Type B pancreatic cell (in vitro differentiated cells): ENCODE results near the gene NYNRIN. TPM values are rescaled to one million over a fixed set of nuclear protein-coding genes. Genes with fewer than 3 reads are reported as not detected.

Experiments used
- DNase-seq: peaks from one replicate; pipeline ENCODE4 v3.0.0; 2021; ENCODE audit warnings: mixed read lengths; ENCODE audit not compliant: unreplicated experiment; ENCODE audit errors: extremely low spot score
- H3K27ac Mint-ChIP-seq: 2 replicates; pipeline ENCODE4 v1.8.0; 2021; ENCODE audit warnings: mild to moderate bottlenecking, mixed read lengths
- H3K27me3 Mint-ChIP-seq: 2 replicates; pipeline ENCODE4 v1.8.0; 2021; ENCODE audit warnings: mixed read lengths
- H3K36me3 Mint-ChIP-seq: 2 replicates; pipeline ENCODE4 v1.8.0; 2021; ENCODE audit warnings: mixed read lengths
- H3K4me1 Mint-ChIP-seq: one replicate; pipeline ENCODE4 v1.8.0; 2021; ENCODE audit warnings: mixed read lengths; ENCODE audit not compliant: unreplicated experiment
- H3K4me3 Mint-ChIP-seq: 2 replicates; pipeline ENCODE4 v1.8.0; 2021; ENCODE audit warnings: mild to moderate bottlenecking, mixed read lengths
- H3K9me3 Mint-ChIP-seq: 2 replicates; pipeline ENCODE4 v1.8.0; 2021; ENCODE audit warnings: mixed read lengths
- total RNA-seq: library from RNA; stranded (reverse); gene quantifications from 2 replicates; pipeline ENCODE4 v1.2.1, GENCODE V29; 2021; ENCODE audit warnings: low replicate concordance
- TF ChIP-seq, protein P1 (sequence below): fragments of 200-600 bp; sonication (generic); conservative IDR thresholded peaks from 2 replicates; pipeline ENCODE4 v1.5.0; 2021; ENCODE audit warnings: antibody characterized with exemption, mild to moderate bottlenecking

The NYNRIN gene
- total RNA-seq, 1 donor from 2014 or later = 79.2 TPM

DNA sequence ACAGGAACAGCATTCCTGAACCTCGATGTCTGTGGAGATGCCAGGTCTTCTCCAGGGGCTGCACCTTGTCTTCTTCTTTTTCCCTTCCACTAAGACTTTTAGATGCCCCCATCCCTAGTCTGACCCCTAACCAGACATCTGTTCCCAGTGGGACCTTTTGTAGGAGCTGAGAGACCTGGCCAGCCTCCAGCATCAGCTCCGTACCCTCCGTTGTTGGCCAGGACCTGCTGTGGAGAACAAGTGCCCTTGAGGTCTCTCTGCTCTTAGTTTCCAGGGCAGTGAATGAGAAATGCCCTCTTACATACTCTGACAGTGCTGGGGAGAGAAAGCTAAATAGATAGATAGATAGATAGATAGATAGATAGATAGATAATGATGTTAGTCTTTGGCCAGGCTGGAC lies 60.5 kb downstream of the NYNRIN start:
- no peak overlapping the region for H3K4me3 Mint-ChIP-seq
- H3K4me1 Mint-ChIP-seq = no peaks in the 10 kb centered on the region
- no peak overlapping the region for H3K27ac Mint-ChIP-seq
- no peaks in the 10 kb centered on the region for H3K27me3 Mint-ChIP-seq
- no peaks in the 10 kb centered on the region for H3K9me3 Mint-ChIP-seq
- peaks cover 4% of the 10 kb centered on the region for H3K36me3 Mint-ChIP-seq
- TF ChIP-seq, protein P1, sequence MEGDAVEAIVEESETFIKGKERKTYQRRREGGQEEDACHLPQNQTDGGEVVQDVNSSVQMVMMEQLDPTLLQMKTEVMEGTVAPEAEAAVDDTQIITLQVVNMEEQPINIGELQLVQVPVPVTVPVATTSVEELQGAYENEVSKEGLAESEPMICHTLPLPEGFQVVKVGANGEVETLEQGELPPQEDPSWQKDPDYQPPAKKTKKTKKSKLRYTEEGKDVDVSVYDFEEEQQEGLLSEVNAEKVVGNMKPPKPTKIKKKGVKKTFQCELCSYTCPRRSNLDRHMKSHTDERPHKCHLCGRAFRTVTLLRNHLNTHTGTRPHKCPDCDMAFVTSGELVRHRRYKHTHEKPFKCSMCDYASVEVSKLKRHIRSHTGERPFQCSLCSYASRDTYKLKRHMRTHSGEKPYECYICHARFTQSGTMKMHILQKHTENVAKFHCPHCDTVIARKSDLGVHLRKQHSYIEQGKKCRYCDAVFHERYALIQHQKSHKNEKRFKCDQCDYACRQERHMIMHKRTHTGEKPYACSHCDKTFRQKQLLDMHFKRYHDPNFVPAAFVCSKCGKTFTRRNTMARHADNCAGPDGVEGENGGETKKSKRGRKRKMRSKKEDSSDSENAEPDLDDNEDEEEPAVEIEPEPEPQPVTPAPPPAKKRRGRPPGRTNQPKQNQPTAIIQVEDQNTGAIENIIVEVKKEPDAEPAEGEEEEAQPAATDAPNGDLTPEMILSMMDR = no peak
- no peak for DNase-seq

DNA sequence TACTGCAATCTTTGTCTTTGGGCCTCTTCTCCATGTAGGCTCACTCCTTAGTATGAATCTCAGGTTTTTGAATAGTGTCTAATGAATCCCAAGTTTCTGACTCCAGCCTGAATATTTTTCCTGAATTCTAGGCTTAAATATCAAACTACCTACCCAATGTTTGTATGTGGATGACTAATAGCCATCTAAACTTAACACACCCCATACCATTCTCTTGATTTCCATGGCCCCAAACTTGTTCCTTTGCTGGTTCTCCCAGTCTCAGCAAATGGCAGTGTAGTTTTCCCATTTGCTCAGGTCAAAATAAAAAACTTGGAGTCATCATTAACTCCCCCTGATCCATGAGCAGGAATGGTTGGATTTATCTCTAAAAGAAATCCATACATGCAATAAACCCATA lies 62.5 kb downstream of the NYNRIN start:
- Mint-ChIP-seq H3K27me3 (no peaks in the 10 kb centered on the region), H3K36me3 (no peaks in the 10 kb centered on the region), H3K27ac (no peak overlapping the region), H3K4me1 (no peaks in the 10 kb centered on the region), H3K9me3 (no peaks in the 10 kb centered on the region), H3K4me3 (no peak overlapping the region)
- DNase-seq = no peak
- TF ChIP-seq, protein P1 = no peak

DNA sequence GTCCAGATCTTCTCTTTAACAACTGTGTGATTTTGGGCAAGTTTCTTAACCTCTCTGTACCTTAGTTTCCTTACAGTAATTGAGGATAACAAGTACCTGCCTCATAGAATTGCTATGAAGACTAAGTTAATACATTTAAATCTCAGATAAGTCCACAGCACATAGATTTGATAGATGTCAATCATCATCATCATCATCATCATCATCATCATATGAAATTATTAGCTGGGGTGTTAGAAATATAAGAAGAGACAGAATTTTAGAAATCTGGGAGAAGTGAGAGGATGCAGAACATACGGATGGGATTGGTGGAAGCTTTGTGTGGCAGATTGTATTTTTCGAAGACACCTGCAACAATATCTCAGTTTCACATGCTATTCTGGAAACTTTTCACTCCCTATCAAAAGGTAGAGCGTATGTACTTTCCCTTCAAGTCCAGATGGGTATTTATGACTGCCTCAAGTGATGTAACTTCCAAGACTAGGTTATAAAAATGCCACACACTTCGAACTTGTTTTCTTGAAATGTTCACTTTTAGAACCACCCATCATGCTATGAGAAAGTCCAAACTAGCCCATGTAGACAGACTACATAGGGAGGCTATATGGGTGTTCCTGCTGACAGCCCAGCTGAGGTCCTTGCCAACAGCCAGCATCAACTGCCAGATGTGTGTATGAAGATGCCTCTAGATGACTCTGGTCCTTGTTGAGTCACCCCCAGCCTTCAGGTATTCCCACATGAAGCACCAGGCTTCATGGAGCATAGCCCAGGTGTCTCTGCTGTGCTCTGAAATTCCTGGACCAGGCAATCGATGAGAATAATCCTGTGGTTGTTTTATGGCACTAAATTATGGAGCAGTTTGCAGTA lies 64.4 kb downstream of the NYNRIN start:
- no peaks in the 10 kb centered on the region for H3K9me3 Mint-ChIP-seq
- no peaks in the 10 kb centered on the region for H3K27me3 Mint-ChIP-seq
- no peak overlapping the region for H3K4me3 Mint-ChIP-seq
- DNase-seq = no peak
- H3K27ac Mint-ChIP-seq = no peak overlapping the region
- H3K36me3 Mint-ChIP-seq = no peaks in the 10 kb centered on the region
- no peaks in the 10 kb centered on the region for H3K4me1 Mint-ChIP-seq
- TF ChIP-seq, protein P1 = no peak

DNA sequence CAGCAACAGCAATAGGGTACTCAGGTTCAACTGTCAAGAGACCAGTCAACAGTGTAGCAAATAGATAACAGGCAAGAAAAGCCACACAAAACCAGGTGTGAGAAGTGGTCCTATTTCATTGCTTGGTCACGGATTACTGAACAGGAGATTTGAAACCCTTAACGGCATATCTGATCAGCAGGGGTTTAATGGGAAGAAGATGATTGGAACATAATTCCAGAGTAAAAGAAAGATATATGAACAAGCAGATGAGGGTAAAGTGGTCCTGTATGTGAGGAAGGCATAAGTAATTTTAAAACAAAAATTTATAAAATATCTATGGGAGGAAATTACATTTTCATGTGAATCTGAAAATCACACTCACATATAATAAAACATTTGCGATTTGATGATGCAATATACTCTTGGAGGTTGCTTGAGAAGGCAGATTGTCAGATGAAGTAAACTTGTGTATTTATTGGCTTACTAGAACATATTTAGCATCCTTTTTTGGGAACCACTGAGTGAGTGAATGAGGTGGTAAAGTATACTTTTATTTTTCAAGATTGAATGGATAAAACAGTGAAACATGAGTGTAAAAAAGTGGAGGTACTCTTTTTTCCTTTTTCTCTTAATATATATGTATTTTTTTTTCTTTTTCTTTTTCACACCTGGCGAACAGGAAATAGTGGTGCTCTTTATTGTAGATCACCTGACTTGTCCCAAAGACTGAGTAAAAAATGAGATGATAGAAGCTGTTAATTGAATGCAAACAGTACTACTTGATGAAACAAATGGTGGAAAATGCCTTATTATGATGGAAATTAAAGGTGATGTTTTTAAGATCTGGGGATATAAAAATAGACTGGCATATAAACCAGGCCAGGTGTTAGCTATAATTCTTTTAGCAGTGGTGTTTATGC lies 65.3 kb downstream of the NYNRIN start:
- no peaks in the 10 kb centered on the region for H3K36me3 Mint-ChIP-seq
- no peaks in the 10 kb centered on the region for H3K4me1 Mint-ChIP-seq
- no peak overlapping the region for H3K4me3 Mint-ChIP-seq
- no peaks in the 10 kb centered on the region for H3K27me3 Mint-ChIP-seq
- TF ChIP-seq, protein P1 = no peak
- no peaks in the 10 kb centered on the region for H3K9me3 Mint-ChIP-seq
- no peak for DNase-seq
- H3K27ac Mint-ChIP-seq = no peak overlapping the region

DNA sequence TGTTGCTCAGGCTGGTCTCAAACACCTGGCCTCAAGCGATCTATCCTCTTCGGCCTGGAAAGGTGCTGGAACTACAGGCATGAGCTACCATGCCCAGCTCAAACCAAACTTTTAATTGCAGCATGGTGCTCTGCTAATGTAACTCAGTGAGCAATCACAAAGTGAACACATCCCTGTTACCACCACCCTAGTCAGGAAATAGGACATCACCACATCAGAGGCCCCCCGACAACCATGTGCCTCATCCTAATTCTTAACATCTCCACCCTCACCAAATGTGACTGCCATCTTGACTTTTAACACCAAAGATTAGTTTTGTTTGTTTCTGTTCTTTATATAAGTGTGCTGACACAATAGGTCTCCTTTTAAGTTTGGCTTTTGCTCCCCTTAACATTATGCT lies 66.6 kb downstream of the NYNRIN start:
- DNase-seq = no peak
- H3K4me3 Mint-ChIP-seq = no peak overlapping the region
- H3K36me3 Mint-ChIP-seq = no peaks in the 10 kb centered on the region
- no peaks in the 10 kb centered on the region for H3K27me3 Mint-ChIP-seq
- no peaks in the 10 kb centered on the region for H3K4me1 Mint-ChIP-seq
- no peak overlapping the region for H3K27ac Mint-ChIP-seq
- H3K9me3 Mint-ChIP-seq = no peaks in the 10 kb centered on the region
- TF ChIP-seq, protein P1 = no peak
